Right forelimb (tissue), 1 donor: ENCODE results near the gene SLC22A4.

ENCODE experiments used
- DNase-seq: peaks from one replicate; pipeline ENCODE4 v3.0.0-alpha.2; 2018

SLC22A4 gene

DNA sequence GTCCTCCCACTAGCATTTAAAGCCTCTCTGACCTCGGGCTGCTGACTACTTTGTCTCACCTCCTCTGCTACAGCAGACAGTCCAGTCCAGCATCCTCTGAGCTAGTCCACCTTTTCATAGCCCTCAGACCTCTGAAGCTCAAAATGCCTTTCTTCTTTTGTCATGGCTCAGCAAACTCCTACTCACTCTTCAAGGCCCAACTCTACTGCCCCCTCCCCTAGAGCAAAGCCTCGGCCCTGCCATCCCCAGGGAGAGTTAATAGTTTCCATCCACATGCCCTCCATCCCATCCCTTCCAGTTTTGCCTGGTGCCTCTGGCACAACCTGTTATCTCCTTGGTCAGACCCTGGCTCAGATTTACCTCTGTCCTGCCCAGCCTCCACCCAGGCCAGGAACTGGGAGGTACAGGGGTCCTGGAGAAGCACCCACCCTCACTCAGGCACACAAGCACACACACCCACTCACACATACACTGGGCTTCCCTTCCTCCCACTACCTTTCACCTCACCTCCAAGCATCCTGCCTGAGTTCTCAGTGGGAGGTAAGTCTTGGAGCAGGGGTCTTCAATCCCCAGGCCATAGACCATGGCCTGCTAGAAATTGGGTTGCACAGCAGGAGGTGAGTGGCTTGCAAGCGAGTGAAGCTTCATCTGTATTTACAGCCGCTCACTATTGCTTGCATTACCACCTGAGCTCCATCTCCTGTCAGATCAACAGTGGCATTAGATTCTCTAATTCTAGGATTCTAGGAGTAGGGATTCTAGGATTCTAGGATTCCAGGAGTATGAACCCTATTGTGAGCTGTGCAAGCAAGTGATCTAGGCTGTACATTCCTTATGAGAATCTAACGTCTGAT lies 18.6 kb upstream of the SLC22A4 start:
- DNase-seq = no peak

DNA sequence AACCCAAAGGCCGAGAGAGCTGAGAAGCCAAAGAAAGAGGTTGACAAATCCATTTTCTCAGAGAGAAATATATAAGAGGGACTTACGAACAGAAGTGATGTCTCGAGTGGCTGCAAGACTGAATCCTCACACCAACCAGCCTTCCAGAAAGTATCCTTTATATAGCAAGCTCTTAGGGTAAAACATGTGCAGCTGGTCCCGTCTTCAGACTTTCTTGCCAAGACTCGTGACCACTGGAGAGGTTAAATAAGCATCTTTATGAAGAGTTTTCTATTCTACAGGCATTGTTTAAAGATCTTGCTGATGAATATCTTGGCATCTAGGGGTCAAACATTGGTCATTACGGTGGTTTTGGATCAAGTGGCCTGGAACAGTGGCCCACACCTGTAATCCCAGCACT lies 16.9 kb upstream of the SLC22A4 start:
- no peak for DNase-seq

DNA sequence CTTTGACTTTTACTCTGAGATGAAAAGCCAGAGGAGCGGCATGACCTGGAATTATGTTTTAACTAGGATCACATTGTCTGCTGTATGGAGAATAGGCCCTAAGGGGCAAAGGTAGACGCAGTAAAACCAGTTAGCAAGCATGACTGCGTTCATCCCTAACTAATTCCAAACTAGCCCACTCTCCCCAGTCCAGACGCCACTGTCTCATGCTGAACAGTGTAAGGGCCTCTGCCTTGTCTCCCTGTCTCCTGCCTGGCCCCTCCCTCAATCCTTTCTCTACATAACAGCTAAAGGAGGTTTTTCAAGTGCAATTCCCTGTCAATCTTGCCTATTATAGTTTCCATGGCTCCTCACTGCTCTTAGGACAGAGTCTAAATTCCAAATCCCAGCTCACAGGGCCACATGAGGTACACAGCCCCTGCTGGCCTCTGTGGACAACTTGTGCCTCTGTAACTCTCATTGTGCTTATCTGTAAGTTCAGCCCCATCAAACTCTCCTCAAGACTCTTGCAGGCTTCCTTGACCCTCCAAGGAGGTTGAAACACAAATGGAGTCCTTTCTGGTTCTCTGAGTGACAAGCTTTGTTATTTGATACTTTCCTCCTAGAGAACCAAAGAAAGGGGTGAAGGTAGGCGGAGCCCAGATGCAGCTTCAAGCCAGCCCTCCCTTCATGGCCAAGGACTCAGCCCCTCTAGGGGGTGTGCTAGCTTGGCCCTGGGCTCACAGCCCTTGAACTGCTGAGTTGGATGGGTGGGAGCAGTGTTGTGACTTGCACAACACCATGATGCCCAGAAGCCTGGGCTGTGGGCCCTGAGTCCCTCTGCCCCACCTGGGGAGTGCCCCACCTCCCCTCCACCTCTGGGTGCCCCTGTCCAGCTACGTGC lies 16.0 kb upstream of the SLC22A4 start:
- peak; percentile 22 for DNase-seq

DNA sequence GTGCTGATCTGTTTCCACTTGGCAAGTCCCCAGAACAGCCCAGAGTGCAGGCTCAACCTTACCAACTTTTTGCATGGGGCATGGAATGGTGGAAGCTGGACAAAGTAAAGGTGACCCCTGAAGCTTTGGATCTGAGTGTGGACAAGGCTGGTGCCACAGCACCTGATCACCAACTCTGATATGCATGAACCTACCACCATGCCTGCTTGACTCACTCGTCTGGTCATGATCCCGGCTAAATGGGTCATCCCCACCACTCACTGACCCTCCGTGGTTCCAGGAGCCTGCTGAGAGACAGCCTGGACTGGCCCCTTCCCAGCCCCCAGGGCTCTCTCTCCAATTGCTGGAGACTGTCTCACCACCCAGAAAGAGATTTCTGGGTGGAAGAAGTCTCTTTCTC lies 14.4 kb upstream of the SLC22A4 start:
- DNase-seq = no peak

DNA sequence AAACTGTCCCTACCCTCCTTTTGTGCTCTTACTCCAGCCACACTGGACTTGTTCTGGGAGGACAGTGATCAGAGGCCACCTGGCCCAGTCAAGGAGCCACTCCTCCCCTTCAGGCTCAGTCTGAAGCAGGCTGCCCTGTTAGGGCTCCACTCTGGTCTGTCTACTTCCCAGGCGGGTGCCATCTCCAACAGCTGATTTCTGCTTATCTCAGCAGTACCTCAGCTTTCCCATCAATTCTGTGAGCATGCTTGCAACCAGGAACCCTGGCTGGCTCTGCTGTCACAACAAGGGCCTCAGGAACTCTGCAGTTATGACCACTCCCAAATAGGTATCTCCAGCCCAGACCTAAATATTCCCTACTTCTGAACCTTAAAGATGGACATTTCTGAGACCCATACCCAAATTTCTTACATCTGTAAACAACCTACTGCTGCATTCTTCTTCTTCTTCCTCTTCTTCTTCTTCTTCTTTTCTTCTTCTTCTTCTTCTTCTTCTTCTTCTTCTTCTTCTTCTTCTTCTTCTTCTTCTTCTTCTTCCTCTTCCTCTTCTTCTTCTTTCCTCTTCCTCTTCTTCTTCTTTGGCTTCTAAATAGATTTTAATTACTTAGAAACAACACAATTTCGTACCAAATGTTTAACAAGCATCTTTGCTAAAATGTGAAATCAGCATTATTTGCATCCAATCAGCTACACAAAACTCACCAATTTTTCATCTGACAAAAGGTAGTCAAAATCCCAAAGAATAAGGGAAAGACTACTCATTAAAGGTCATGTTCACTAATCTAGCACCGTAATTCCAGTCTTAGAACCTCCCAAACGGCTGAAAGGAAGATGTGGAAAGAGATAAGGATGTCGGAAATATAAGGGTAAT lies 13.6 kb upstream of the SLC22A4 start:
- DNase-seq = peak; percentile 30

DNA sequence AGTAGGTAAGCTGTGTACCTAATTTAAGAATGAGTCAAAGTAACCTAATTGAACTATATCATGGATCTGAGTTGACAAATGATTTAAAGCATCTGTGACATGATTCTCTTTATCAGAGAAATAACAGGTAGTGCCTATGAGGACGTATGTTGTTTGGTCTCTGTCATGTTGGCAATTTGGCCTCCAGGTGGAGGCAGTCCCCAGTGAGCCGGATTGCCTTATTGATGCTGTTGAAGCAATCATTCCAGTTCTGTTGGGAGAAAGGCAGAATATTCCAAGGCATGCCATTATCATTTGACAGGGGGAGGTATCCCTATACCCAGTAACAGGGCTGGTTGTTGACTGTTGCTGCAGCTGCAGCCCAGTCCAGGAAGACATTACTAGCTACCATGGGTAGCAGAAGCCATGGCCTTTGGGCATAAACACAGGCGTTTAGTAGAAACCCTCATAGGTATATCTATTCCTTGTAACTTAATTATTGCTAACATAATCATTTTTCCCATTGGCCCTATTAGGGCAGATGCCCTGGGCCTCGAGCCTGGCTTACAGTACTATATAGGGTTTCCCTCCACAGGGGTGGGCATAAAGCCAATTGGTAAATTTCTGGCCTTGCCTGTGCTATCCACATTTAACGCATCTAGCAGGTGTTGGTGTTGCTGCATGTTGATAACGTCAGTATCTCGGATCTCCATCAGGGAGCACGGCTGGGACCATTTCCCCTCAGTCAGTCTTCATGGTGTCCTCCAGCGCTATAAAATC lies 12.2 kb upstream of the SLC22A4 start:
- no peak for DNase-seq

DNA sequence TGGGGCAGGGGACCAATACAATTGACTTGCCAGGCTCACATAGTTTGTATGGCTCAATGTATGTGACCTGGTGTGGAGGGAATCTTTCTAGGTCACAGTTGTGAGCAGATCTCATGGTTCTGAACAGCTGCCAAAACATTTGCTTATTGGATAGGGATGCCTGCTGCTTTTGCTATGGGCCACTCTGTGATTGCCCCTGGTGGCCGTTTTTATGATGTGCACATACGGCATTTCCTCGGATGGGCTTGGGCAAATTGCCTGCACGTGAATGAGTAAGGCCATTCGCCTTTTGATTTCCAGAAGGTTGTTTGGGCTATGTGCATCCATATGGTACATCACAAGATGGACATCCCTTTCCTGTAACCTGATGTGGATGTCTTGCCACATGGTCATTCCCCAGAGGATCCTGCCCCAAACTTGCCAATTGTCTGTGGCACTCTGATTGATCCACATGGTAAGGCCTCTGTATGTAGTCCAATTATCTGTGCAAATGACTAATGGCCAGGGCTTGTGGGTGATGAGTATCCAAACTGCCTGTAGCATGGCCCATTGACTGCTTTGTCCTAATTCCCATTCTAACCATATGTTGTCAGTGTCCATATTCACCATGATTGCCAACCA lies 10.7 kb upstream of the SLC22A4 start:
- no peak for DNase-seq

DNA sequence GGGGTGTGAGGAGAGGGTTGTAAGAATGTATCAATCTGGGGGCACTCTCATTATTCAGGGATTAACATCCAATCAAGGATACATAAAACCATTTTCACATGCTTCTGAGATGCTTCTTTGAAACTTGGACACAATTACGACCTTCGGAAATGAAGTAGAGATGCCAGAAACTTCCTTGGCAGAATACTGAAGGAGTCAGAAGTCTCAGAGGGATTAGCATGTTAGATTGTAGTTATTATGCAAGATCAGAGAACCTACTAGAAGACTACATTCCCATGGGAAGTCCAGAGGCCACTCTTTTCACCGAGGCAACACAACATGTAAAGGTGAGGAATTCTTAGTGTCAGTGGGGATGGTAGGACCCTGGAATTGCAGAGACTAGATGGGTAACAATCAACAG lies 5.1 kb upstream of the SLC22A4 start:
- DNase-seq = no peak

DNA sequence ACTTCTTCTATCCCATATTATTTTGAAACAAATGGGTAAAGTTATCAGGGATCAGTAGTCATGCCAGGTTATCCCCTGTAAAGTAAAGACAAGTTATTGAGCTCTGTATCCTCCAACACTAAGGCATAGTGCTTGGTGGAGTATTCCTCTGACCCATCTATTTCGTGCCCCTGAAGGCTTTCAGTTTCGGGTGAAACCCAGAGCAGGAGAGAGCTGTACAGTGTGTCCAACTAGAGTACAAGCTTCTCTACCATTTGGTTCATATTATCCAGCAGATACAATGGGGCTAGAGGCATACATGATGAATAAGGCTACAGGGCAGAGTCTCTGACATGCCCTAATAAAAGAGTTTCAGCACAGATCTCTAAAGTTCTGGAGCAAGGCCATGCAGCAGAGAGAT lies 3.2 kb upstream of the SLC22A4 start:
- no peak for DNase-seq

DNA sequence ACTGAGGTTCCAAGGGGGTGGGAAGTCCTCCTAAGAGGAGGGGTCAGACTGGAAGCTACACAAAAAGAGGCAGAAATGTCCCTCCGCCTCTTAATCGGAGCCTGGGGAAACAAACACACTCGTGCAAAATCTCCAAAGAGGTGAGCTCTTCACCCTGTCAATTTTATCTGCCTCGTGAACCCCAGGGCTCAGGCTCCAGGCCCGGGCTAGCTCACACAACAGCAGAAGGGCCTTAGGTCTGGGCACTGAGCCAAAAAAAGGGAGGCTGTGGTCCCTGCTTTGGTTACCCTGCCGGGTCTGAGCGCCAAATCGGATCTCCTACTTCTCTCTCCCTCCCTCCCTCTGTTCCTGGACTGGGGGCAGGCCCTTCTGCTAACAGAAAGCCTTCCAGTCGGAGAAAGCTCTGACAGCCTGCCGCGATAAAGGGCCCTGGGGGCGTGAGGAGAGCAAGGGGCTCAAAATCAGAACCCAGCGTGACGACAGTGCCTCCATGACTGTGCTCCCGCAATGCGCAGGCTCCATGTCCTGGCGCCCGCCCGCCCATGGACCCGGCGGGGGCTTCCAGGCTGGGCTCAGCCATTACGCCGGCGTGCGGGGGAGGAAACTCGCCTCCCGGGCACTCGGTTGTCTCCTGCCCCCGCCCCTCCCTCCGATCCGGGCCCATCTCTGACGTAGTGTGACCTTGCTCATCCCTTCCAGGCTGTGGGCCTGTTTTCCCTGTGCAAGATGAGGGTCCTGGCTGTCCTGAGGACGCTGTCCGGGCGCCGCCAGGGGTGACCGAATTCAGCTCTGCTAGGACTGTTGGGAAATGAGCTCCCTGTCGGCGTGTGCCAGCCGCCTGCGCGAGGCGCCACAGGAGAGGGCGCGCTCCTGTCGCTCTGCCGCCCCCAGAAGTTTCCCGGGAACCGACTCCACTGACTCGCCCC lies 865 bp upstream of the SLC22A4 start:
- peak; percentile 93 for DNase-seq

DNA sequence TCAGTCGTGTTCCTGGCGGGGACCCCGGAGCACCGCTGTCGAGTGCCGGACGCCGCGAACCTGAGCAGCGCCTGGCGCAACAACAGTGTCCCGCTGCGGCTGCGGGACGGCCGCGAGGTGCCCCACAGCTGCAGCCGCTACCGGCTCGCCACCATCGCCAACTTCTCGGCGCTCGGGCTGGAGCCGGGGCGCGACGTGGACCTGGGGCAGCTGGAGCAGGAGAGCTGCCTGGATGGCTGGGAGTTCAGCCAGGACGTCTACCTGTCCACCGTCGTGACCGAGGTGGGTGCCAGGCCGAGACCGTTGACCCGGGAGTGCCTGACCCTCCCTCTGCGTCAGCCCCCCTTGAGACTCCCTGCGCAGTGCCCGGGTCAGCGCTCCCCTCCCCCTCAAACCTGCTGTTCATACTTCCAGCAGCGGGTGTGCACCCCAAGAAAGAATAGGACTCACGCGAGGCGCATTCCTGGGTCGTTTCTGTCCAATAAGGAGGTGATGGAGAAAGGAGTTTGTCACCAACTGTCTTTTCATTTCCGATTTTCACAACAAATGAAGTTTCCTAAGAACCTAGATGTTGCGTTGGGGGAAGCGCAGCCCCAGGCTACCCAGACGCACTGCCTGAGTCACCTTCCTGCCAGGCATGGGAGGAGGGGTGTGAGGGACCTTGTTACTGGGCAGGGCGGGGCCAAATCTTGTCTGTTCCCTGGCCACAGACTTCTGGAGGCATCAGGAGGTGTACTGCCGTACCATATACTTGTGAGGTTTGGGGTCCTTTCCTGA lies 722 bp downstream of the SLC22A4 start:
- DNase-seq = no peak

DNA sequence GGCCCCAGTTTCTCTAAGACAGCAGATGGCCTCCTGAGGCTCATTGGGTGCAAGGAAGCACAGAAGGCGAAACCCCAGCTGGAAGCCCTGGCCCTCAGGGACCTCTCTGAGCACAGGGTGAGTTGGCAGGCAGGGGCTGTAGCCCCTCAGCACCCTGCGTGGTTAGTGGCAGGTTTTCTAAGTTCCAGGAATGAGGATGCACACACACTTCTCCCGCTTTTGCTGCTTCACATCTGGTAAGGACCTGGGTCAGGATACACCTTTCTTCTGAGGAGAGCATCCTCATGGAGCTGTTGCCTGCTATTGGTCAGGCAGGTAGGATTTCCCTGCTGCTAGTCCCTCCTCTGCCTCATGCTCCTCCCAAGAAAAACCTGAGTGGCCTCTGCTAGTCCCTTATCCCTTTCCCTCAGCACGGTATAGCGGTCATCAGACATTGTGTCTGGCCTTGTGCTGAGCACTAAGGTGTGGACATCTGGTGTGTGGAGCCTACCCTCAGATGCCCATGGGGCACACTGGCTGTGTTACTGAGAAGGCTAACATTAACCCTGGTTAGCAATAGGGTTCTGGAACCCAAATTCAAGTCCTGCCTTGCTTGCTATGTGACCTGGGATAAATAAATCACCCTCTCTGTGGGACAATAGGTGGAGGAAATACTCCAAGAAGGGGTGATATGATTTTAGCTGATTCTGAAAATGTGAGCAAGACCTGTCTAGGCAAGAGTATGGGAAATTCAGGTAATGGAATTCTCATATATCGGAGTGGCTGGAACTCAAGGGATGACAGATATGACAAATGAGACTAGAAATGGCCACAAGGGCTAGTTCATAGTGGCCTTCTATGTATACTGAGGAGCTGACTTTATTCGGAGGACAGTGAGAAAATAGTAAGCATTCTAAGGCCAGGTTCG lies 1.6 kb downstream of the SLC22A4 start:
- no peak for DNase-seq

DNA sequence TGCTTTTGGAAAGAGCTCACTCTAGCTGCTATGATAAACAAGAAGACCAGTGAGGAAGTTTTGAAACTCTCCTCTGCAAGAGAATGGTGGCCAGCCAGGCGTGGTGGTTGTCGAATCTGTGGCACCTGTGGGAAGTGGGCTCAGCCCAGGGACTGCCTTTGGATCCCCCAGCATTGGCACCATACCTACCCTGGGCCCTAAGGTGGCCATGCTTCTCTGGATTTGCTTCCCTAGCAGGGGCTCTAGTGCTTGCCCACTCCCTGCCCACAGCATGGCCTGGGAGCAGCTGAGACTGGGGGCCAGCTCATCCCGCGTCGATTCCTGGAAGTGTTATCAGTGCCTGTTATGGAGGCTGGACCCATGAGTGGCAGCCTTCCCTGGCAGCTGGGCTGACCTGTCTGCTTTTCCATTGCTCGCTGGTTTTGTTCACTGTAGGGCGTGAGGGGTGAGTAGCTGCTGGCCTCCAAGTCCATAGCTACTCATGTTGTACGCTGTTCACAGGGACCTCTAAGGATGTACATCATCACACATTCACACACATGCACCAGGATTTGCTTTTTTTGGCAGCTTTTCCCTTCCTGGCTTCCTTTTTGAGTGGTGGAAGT lies 2.3 kb downstream of the SLC22A4 start:
- DNase-seq = no peak

DNA sequence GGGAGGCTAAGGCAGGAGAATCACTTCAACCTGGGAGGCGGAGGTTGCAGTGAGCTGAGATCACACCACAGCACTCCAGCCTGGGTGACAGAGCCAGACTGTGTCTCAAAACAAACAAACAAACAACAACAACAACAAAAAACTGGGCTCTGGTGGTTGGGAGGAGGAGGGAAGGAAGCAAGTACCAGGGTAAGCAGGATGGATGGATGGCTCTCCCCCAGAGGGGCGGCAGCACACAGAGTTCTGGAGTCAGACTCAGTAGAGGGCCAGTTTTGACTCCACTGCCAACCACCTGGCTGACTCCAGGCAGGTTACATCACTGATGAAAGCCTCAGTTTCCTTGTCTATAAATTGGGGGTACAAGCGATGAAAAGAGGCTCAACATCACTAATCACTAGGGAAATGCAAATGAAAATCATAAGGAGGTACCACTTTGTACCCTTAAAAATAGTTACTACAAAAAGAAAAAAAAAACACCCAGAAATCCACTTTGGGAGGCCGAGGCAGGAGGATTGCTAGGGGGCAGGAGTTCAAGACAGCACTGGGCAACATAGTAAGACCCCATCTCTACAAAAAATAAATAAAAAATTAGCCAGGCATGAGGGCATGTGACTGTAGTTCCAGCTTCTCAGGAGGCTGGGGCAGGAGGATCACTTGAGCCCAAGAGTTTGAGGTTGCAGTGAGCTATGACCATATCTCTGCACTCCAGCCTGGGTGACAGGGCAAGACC lies 3.2 kb downstream of the SLC22A4 start:
- no peak for DNase-seq

DNA sequence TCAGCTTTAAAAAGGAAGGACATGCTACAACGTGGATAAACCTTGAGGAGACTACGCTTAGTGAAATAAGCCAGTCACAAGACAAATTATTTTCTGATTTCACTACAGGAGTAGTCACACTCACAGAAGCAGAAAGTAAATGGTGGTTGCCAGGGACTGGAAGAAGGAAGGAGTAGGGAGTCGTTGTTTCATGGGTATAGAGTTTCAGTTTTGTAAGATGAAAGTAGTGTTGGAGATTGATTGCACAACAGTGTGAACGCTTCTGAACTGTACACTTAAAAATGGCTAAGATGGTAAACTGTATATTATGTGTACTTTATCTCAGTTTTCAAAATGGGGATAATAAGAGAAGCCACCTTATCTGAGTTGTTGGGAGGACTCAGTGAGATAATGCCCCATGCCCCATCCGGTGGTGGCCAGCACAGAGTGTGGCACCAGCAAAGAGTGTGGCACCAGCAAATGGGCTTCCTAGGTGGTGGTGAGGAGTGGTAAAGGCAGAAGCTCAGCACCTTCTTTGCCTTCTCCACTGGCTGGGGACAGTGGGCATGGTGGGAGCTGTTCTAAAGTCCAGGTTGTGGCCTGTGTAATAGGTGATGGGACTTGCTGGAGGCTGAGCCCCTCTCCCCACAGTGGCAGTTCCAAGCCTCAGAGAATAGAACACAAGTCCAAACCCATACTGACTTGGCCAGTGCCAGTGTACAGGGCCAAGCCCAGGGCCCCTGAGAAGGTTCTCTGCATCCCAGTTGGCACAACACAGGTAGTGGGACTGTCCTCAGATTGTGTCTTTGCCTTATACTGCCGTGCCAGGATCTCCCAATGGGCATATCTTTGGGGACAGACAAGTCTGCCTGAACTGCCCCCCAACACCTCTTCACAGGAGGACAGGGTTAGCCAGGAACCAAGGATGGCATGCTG lies 4.4 kb downstream of the SLC22A4 start:
- no peak for DNase-seq

DNA sequence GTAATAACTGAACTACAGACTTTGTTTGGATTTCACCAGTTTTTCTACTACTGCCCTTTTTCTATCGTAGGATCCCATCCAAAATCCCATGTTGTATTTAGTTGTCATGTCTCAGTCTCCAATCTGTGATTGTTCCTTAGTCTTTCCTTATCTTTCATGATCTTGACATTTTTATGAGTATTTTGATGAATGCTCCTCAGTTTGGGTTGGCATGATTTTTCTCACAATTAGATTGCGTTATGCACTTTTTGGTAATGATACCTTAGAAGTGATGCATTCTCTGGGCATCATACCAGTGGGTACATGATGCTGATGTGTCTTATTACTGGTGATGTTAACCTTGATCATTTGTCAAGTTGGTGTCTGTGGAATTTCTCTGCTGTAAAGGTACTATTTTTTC lies 5.7 kb downstream of the SLC22A4 start:
- no peak for DNase-seq
